GM19193 (cell line): Measurements from ENCODE around the gene USH2A.

Experiments
- POLR2A ChIP-seq: IDR thresholded peaks from 4 replicates; pipeline ENCODE4 v1.6.1; 2011; ENCODE audit not compliant: insufficient read depth, insufficient read length; ENCODE audit errors: extremely low read depth

Gene USH2A

GRCh38 chr1:216005916-216006315 lies 417.3 kb downstream of the USH2A start:
- no peak for TF ChIP-seq POLR2A

GRCh38 chr1:215992620-215993019 lies 430.6 kb downstream of the USH2A start:
- TF ChIP-seq POLR2A: no peak

- TF ChIP-seq POLR2A: no peak
Measured at GRCh38 chr1:215987092-215987875, 436.0 kb downstream of the USH2A start.

GRCh38 chr1:215986401-215986800 lies 436.8 kb downstream of the USH2A start:
- no peak for TF ChIP-seq POLR2A

GRCh38 chr1:215983680-215984079 lies 439.6 kb downstream of the USH2A start:
- no peak for TF ChIP-seq POLR2A

- TF ChIP-seq POLR2A: no peak
Measured at GRCh38 chr1:215971793-215972441, 451.3 kb downstream of the USH2A start.

- TF ChIP-seq POLR2A: no peak
Measured at GRCh38 chr1:215970406-215970805, 452.8 kb downstream of the USH2A start.

GRCh38 chr1:215963621-215964020 lies 459.6 kb downstream of the USH2A start:
- no peak for TF ChIP-seq POLR2A

- TF ChIP-seq POLR2A: no peak
Measured at GRCh38 chr1:215963040-215963439, 460.2 kb downstream of the USH2A start.

GRCh38 chr1:215958841-215959240 lies 464.4 kb downstream of the USH2A start:
- no peak for TF ChIP-seq POLR2A

GRCh38 chr1:215957663-215958062 lies 465.6 kb downstream of the USH2A start:
- TF ChIP-seq POLR2A: no peak

GRCh38 chr1:215932558-215932957 lies 490.7 kb downstream of the USH2A start:
- no peak for TF ChIP-seq POLR2A

- no peak for TF ChIP-seq POLR2A
Measured at GRCh38 chr1:215926670-215927069, 496.6 kb downstream of the USH2A start.

GRCh38 chr1:215923129-215923824 lies 500.0 kb downstream of the USH2A start:
- no peak for TF ChIP-seq POLR2A

- TF ChIP-seq POLR2A: no peak
Measured at GRCh38 chr1:215911406-215911968, 511.8 kb downstream of the USH2A start.
